22Rv1 (cell line): ENCODE measurements around the gene STX12.

ENCODE experiments used
- CTCF ChIP-seq: fragments of 450-650 bp; IDR thresholded peaks from 2 replicates; pipeline ENCODE4 v1.5.1; 2017; ENCODE audit warnings: mild to moderate bottlenecking
- ZFX ChIP-seq: fragments of 450-650 bp; IDR thresholded peaks from 2 replicates; pipeline ENCODE4 v1.6.1; 2017; ENCODE audit warnings: antibody characterized with exemption, borderline replicate concordance

GRCh38 chr1:27823784-27824183 lies 50.8 kb downstream of the STX12 start:
- TF ChIP-seq CTCF (no peak), ZFX (no peak)
